WTC11 (cell line): Measurements from ENCODE around the gene LRRC4B.

Experiments
- CREB1 ChIP-seq: sonication (generic); formaldehyde crosslinking; IDR thresholded peaks from 2 replicates; pipeline ENCODE4 v1.8.0; 2023; ENCODE audit warnings: mild to moderate bottlenecking, missing genetic modification reagents
- SP1 ChIP-seq: sonication (generic); formaldehyde crosslinking; conservative IDR thresholded peaks from 2 replicates; pipeline ENCODE4 v1.8.1; 2022; ENCODE audit warnings: missing genetic modification reagents
- TF ChIP-seq, protein P1 (sequence below): sonication (generic); formaldehyde crosslinking; IDR thresholded peaks from 2 replicates; pipeline ENCODE4 v1.8.1; 2022; ENCODE audit warnings: missing genetic modification reagents, borderline replicate concordance
- TF ChIP-seq, protein P2 (sequence below): fragments of 200-600 bp; IDR thresholded peaks from 2 replicates; pipeline ENCODE4 v1.8.0; 2022; ENCODE audit warnings: antibody characterized with exemption
- TF ChIP-seq, protein P3 (sequence below): sonication (generic); formaldehyde crosslinking; IDR thresholded peaks from 2 replicates; pipeline ENCODE4 v1.8.0; 2022; ENCODE audit warnings: mild to moderate bottlenecking, missing genetic modification reagents
- TF ChIP-seq, protein P4 (sequence below): sonication (generic); formaldehyde crosslinking; IDR thresholded peaks from 2 replicates; pipeline ENCODE4 v1.8.1; 2023; ENCODE audit warnings: mild to moderate bottlenecking, moderate library complexity, missing genetic modification reagents
- TF ChIP-seq, protein P5 (sequence below): sonication (generic); formaldehyde crosslinking; IDR thresholded peaks from 2 replicates; pipeline ENCODE4 v1.8.0; 2022; ENCODE audit warnings: missing genetic modification reagents
- TF ChIP-seq, protein P6 (sequence below): sonication (generic); formaldehyde crosslinking; conservative IDR thresholded peaks from 2 replicates; pipeline ENCODE4 v1.8.1; 2023; ENCODE audit warnings: mild to moderate bottlenecking, low read depth, missing genetic modification reagents, moderate library complexity

DNA sequence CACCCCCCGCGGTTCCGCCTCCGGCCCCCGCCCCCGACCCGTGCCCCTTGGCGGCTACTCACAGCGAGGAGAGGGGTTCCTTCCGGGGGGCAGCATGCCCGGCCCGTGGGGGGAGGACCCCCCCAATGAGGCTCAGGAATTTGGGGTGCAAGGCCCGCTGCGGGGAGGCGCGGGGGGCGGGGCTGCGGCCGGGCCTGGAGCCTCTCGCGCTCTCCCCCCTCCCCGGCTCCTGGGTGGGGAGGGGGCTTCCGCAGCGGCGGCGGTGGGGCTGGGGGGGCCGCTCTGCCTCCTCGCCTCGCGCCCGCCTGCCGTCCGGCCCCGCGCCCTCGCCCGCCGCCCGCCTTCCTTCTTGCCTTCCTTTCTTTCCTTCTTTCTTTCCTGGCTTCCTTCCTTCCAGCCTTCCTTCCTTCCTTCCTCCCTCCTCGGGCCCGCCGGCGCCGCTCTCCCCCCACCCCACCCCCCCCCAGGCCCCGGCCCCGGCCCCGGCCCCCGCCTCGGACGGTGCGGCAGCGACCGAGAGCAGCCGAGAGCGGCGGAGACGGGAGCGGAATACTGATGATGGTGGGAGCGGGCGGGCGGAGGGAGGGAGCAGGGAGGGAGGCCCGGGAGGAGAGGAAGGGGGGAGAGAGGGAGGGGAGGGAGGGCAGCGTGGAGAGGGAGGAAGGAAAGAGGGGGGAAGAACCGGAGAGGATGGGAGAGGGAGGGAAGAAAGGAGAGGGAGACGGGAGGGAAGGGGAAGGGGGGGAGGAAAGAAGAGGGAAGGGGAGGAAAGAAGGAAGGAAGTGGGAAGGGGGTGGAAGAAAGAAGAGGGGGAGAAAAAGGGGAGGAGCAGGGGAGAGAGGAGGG, at the start of gene LRRC4B:
- TF ChIP-seq, protein P1, sequence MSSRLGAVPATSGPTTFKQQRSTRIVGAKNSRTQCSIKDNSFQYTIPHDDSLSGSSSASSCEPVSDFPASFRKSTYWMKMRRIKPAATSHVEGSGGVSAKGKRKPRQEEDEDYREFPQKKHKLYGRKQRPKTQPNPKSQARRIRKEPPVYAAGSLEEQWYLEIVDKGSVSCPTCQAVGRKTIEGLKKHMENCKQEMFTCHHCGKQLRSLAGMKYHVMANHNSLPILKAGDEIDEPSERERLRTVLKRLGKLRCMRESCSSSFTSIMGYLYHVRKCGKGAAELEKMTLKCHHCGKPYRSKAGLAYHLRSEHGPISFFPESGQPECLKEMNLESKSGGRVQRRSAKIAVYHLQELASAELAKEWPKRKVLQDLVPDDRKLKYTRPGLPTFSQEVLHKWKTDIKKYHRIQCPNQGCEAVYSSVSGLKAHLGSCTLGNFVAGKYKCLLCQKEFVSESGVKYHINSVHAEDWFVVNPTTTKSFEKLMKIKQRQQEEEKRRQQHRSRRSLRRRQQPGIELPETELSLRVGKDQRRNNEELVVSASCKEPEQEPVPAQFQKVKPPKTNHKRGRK (CRISPR knock-in tag), result no peak
- TF ChIP-seq, protein P2, sequence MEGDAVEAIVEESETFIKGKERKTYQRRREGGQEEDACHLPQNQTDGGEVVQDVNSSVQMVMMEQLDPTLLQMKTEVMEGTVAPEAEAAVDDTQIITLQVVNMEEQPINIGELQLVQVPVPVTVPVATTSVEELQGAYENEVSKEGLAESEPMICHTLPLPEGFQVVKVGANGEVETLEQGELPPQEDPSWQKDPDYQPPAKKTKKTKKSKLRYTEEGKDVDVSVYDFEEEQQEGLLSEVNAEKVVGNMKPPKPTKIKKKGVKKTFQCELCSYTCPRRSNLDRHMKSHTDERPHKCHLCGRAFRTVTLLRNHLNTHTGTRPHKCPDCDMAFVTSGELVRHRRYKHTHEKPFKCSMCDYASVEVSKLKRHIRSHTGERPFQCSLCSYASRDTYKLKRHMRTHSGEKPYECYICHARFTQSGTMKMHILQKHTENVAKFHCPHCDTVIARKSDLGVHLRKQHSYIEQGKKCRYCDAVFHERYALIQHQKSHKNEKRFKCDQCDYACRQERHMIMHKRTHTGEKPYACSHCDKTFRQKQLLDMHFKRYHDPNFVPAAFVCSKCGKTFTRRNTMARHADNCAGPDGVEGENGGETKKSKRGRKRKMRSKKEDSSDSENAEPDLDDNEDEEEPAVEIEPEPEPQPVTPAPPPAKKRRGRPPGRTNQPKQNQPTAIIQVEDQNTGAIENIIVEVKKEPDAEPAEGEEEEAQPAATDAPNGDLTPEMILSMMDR, result no peak
- TF ChIP-seq, protein P3, sequence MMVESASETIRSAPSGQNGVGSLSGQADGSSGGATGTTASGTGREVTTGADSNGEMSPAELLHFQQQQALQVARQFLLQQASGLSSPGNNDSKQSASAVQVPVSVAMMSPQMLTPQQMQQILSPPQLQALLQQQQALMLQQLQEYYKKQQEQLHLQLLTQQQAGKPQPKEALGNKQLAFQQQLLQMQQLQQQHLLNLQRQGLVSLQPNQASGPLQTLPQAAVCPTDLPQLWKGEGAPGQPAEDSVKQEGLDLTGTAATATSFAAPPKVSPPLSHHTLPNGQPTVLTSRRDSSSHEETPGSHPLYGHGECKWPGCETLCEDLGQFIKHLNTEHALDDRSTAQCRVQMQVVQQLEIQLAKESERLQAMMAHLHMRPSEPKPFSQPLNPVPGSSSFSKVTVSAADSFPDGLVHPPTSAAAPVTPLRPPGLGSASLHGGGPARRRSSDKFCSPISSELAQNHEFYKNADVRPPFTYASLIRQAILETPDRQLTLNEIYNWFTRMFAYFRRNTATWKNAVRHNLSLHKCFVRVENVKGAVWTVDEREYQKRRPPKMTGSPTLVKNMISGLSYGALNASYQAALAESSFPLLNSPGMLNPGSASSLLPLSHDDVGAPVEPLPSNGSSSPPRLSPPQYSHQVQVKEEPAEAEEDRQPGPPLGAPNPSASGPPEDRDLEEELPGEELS (CRISPR knock-in tag), result no peak
- TF ChIP-seq SP1 (CRISPR knock-in tag) (no peak), CREB1 (CRISPR knock-in tag) (no peak)
- TF ChIP-seq, protein P4, sequence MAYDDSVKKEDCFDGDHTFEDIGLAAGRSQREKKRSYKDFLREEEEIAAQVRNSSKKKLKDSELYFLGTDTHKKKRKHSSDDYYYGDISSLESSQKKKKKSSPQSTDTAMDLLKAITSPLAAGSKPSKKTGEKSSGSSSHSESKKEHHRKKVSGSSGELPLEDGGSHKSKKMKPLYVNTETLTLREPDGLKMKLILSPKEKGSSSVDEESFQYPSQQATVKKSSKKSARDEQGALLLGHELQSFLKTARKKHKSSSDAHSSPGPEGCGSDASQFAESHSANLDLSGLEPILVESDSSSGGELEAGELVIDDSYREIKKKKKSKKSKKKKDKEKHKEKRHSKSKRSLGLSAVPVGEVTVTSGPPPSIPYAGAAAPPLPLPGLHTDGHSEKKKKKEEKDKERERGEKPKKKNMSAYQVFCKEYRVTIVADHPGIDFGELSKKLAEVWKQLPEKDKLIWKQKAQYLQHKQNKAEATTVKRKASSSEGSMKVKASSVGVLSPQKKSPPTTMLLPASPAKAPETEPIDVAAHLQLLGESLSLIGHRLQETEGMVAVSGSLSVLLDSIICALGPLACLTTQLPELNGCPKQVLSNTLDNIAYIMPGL, result no peak
- TF ChIP-seq, protein P5, sequence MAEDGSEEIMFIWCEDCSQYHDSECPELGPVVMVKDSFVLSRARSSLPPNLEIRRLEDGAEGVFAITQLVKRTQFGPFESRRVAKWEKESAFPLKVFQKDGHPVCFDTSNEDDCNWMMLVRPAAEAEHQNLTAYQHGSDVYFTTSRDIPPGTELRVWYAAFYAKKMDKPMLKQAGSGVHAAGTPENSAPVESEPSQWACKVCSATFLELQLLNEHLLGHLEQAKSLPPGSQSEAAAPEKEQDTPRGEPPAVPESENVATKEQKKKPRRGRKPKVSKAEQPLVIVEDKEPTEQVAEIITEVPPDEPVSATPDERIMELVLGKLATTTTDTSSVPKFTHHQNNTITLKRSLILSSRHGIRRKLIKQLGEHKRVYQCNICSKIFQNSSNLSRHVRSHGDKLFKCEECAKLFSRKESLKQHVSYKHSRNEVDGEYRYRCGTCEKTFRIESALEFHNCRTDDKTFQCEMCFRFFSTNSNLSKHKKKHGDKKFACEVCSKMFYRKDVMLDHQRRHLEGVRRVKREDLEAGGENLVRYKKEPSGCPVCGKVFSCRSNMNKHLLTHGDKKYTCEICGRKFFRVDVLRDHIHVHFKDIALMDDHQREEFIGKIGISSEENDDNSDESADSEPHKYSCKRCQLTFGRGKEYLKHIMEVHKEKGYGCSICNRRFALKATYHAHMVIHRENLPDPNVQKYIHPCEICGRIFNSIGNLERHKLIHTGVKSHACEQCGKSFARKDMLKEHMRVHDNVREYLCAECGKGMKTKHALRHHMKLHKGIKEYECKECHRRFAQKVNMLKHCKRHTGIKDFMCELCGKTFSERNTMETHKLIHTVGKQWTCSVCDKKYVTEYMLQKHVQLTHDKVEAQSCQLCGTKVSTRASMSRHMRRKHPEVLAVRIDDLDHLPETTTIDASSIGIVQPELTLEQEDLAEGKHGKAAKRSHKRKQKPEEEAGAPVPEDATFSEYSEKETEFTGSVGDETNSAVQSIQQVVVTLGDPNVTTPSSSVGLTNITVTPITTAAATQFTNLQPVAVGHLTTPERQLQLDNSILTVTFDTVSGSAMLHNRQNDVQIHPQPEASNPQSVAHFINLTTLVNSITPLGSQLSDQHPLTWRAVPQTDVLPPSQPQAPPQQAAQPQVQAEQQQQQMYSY (CRISPR knock-in tag), result no peak
- TF ChIP-seq, protein P6, sequence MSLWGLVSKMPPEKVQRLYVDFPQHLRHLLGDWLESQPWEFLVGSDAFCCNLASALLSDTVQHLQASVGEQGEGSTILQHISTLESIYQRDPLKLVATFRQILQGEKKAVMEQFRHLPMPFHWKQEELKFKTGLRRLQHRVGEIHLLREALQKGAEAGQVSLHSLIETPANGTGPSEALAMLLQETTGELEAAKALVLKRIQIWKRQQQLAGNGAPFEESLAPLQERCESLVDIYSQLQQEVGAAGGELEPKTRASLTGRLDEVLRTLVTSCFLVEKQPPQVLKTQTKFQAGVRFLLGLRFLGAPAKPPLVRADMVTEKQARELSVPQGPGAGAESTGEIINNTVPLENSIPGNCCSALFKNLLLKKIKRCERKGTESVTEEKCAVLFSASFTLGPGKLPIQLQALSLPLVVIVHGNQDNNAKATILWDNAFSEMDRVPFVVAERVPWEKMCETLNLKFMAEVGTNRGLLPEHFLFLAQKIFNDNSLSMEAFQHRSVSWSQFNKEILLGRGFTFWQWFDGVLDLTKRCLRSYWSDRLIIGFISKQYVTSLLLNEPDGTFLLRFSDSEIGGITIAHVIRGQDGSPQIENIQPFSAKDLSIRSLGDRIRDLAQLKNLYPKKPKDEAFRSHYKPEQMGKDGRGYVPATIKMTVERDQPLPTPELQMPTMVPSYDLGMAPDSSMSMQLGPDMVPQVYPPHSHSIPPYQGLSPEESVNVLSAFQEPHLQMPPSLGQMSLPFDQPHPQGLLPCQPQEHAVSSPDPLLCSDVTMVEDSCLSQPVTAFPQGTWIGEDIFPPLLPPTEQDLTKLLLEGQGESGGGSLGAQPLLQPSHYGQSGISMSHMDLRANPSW (CRISPR knock-in tag), result no peak
